T-helper 2 cell treated with Interferon-gamma antibody and Interleukin-4, amounts not matched to agents 100 ng/mL and 5 ng/mL, for 36 hours (primary cell): ENCODE measurements around the gene DKK1. TPM values are rescaled to one million over a fixed set of nuclear protein-coding genes. Genes with fewer than 3 reads are reported as not detected.

ENCODE experiments used
- intact Hi-C: fragments of 100-400 bp; cut with micrococcal nuclease; formaldehyde crosslinking; loops from one replicate; pipeline ENCODE4 v1.15.1; 2023
- total RNA-seq: library from RNA; stranded (reverse); gene quantifications from 2 replicates; pipeline ENCODE4 v1.2.3, GENCODE V29; 2022

Gene DKK1
- total RNA-seq, 1 donor from 2014 or later, result not detected

DNA sequence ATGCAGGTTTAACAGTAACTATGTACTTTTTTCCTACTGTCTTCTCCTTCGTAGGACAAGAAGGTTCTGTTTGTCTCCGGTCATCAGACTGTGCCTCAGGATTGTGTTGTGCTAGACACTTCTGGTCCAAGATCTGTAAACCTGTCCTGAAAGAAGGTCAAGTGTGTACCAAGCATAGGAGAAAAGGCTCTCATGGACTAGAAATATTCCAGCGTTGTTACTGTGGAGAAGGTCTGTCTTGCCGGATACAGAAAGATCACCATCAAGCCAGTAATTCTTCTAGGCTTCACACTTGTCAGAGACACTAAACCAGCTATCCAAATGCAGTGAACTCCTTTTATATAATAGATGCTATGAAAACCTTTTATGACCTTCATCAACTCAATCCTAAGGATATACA, 2.4 kb downstream of the DKK1 start:
- intact Hi-C loops, result no loop called here

GRCh38 chr10:52318136-52318701, 4.1 kb downstream of the DKK1 start:
- intact Hi-C loops, result no loop called here

- intact Hi-C loops, result no loop called here
Observed at GRCh38 chr10:52318822-52319464, 4.9 kb downstream of the DKK1 start.

GRCh38 chr10:52319926-52320325, 5.8 kb downstream of the DKK1 start:
- intact Hi-C loops, result no loop called here

- intact Hi-C loops, result no loop called here
Observed at GRCh38 chr10:52322323-52322722, 8.2 kb downstream of the DKK1 start.

DNA sequence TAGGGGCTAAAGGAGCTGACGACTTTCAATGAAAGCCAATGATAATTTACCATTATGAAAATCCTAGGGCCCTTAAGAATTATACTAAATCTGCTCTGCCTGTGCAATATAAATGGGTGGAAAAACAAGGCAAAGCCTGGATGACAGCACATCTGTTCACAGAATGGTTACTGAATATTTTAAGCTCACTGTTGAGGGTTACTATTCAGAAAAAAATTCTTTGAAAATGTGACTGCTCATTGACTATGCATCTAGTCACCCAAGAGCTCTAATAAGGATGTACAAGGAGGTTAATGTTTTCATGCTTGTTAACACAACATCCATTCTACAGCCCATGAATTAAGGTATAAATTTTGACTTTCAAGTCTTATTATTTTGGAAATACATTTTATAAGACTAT, 8.9 kb downstream of the DKK1 start:
- intact Hi-C loops, result no loop called here

- intact Hi-C loops, result no loop called here
Observed at GRCh38 chr10:52326382-52326781, 12.3 kb downstream of the DKK1 start.

- intact Hi-C loops, result no loop called here
Observed at GRCh38 chr10:52331638-52332364, 17.7 kb downstream of the DKK1 start.

- intact Hi-C loops, result no loop called here
Observed at GRCh38 chr10:52332815-52333214, 18.7 kb downstream of the DKK1 start.

DNA sequence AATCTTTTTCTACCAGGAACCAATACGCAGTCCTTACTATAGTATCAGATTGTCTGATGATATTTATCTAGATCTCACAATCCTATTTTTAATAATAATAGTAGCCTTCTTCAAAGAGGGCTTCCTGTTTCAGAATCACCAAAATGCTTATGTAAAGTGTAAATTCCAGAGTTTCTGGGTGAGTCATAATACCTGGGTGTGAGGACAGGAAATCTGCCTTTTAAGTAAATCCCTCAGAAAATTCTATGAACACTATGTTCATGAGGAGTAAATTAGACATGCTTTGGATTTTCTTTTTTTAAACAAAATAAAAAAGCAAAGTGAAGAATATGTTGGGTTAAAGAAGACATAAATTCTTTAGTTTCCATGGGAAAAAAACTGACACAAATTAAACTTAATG, 20.5 kb downstream of the DKK1 start:
- intact Hi-C loops, result no loop called here

- intact Hi-C loops, result no loop called here
Observed at GRCh38 chr10:52335665-52336064, 21.6 kb downstream of the DKK1 start.

GRCh38 chr10:52337225-52337624, 23.1 kb downstream of the DKK1 start:
- intact Hi-C loops, result no loop called here

GRCh38 chr10:52343439-52343838, 29.4 kb downstream of the DKK1 start:
- intact Hi-C loops, result no loop called here

DNA sequence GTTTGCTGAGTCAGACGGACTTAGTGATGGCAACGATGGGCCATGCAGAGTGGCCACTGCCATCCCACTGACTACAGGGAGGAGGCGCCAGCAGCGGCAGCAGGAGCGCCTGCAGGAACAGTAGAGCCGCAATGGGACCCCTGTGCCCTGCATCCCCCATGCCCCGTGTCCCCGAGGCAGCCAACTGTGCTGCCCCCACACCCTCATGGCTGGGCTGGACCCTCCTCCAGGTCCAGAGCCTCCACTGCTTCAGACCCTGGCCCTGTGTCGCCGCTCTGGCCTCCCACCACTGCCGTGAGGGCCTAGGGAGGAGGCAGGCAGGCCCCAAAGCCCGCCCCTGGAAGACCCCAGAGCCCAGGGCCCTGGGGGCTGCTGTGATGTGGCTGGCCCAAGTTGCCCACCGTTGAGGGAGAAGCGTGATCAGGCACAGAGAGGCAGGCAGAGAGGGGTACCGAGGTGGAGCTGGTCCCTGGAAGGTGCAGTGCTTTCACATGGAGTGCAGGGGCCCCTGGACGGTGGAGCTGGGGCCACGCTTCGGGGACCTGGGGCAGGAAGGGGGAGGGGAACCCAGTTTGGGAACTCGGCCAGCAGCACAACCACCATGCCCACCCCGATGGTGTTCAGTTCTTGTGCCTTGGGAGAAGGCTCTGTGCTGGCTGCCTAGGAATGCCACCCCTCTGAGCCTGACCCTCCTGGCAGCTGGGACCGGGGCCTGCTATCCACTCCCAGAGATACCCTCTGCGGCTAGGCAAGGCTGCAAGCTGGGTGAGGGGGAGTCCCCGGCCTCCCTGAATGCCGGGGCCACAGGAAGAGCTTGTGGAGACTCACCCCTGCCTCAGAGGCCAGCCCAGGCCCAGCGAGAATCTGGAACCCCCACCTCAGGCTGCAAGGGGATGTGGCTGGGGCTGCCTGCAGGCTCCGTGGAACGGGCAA, 32.6 kb downstream of the DKK1 start:
- intact Hi-C loops, result no loop called here

DNA sequence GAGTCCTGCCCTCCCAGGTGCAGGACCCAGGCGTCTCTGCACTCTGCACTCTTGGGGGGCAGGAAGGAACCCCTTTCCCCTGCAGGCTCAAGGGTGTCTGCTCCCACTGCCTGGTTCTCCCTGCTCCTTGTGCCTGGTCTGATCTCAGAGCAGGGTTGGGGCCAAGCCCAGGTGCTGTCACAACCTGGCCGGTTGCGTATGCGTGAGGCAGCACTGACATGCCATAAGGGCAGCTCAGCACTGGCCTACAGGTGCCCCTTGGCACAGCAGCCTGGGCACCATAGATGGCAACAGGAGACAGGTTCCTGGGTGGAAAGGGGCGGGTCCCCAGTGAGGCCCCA, 33.2 kb downstream of the DKK1 start:
- intact Hi-C loops, result no loop called here

DNA sequence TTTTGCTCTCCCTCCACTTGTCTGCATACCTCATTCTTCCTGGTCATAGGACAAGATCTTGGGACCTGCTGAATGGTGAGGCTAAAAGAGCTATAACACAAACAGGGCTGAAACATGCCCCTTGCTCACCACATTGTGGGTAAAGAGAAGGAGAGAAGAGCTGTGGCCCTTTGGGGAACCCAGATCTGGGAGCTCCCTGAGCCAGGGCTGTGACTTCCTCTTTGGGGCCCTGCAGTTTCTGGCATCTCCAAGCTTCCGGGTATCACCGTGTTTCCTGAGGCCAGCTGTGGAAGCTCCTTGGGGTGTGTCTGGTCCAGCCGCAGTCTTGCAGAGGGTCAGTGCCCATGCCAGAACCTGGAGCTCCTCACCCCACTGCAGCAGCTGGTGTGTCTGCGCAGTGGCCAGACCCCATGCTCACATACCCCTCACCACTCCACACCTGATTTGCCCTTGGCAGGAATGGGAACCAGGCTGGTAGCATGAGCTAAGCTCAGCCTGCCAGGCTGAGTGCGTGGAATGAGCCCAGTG, 34.0 kb downstream of the DKK1 start:
- intact Hi-C loops, result no loop called here

GRCh38 chr10:52351914-52352330, 37.8 kb downstream of the DKK1 start:
- intact Hi-C loops, result no loop called here

DNA sequence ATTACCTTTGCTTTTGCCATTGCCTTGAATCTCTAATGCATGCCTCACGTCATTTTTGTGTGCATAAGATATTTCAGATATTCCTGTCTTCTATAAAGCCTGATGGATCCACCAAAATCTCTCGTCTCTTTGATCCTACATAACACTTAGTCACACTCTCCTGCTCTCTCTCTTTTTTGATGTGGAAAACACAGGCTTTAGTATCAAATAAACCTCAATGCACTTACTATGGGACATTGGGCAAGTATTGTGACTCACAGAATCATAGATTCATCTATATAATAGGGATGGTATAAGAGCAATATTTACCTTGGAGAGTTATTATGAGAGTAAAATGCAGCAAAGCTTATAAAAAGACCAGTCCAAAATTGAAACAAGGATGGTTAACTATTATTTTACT, 39.1 kb downstream of the DKK1 start:
- intact Hi-C loops, result no loop called here

GRCh38 chr10:52353960-52354394, 39.9 kb downstream of the DKK1 start:
- intact Hi-C loops, result no loop called here

DNA sequence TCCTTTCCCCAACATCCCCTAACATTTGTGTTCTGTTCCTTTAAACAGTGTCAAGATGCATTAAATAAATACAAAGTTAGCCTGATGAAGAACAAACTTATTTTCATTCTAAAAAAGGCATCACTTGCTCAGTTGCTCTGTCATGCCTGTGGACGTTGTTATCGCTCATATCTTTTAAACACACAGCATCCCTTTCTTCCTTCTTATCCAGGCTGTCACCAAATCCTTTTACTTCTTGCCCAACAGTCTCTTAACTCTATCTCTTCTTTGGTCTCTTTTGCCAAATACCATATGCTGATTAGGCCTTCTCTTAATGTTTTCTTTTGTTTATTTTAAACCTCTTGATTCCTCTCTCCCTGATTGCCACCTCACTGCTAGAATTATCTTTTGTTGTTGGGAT, 43.9 kb downstream of the DKK1 start:
- intact Hi-C loops, result no loop called here

- intact Hi-C loops, result no loop called here
Observed at GRCh38 chr10:52359441-52359840, 45.4 kb downstream of the DKK1 start.
